ENCODE results near the gene KLK12. TPM values are rescaled to one million over a fixed set of nuclear protein-coding genes. Genes with fewer than 3 reads are reported as not detected.
"Not testable (repeated sequence)": the region's sequence is repeated elsewhere in the genome, so short reads cannot be mapped to it uniquely, and the experiment has no call there.

Gene KLK12
- total RNA-seq, 1 donor from 2014 or later: not detected

GRCh38 chr19:50992666-50993035 is 42.2 kb downstream of the KLK12 start:
- no peak for TF ChIP-seq CTCF (conservative IDR thresholded peaks at IDR 0.05; ENCODE audit: low read depth, low read length)
- no peak for DNase-seq (ENCODE audit: low read depth)
- no peak overlapping the region for H3K4me3 ChIP-seq (ENCODE audit: low read depth, low read length)

DNA sequence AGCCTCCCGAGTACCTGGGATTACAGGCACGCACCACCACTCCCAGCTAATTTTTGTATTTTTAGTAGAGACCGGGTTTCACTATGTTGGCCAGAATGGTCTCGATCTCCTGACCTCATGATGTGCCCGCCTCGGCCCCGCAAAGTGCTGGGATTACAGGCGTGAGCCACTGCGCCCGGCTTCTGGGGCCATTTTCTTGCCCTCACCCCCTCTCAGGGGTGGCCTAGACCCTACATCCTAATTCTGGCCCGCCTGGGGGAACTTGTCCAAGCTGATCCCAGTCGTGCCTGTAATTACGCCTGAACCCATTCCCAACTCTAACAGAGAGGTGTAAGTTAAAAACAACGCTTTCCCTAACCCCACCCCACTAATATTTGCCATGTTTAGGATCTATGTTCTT is 50.4 kb downstream of the KLK12 start:
- H3K4me3 ChIP-seq (ENCODE audit: low read depth, low read length); DNase-seq (ENCODE audit: low read depth): not testable (repeated sequence)

- no peak for DNase-seq (ENCODE audit: low read depth)
- H3K4me3 ChIP-seq (ENCODE audit: low read depth, low read length): no peak within 1 kb of the TSS
- no peak for TF ChIP-seq CTCF (conservative IDR thresholded peaks at IDR 0.05; ENCODE audit: low read depth, low read length)
These were observed 51.0 kb downstream of the KLK12 start, which contains the start of gene KLK7 for GRCh38 chr19:50983625-50984292. Gene KLK7, minus strand, starts transcription at chr19:50983917. Its CDS starts 1,518 bp downstream, at chr19:50982399.

GRCh38 chr19:50982186-50982585 is 52.6 kb downstream of the KLK12 start:
- no peak overlapping the region for H3K4me3 ChIP-seq (ENCODE audit: low read depth, low read length)
- TF ChIP-seq CTCF (conservative IDR thresholded peaks at IDR 0.05; ENCODE audit: low read depth, low read length): no peak
- no peak for DNase-seq (ENCODE audit: low read depth)

DNA sequence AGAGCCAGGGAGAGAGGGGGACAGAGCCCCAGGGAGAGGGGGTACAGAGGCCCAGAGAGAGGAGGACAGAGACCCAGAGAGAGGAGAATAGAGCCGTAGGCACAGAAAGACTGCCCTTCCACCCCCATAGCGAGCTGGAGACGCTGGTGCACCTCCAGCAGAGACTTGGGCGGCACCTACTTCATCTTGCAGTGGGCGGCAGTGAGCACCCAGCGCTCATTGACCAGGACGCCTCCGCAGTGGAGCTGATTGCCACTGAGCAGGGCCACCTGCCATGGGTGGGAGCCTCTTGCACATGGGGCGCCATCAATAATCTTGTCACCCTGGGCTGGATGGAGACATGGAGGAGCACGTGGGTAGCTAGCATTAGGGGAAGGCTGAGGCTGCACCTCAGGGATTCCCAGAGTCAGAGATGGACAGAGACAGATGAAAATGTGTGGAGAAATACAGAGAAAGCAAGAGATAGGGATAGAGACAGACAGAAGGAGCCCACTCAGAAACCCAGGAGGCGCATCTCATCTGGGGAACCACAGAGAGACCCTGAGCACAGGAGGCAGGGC is 53.1 kb downstream of the KLK12 start:
- no peak for DNase-seq (ENCODE audit: low read depth)
- H3K4me3 ChIP-seq (ENCODE audit: low read depth, low read length): no peak overlapping the region
- no peak for TF ChIP-seq CTCF (conservative IDR thresholded peaks at IDR 0.05; ENCODE audit: low read depth, low read length)

- no peak overlapping the region for H3K4me3 ChIP-seq (ENCODE audit: low read depth, low read length)
- TF ChIP-seq CTCF (conservative IDR thresholded peaks at IDR 0.05; ENCODE audit: low read depth, low read length): no peak
These were observed 54.6 kb downstream of the KLK12 start for GRCh38 chr19:50980208-50980607.

DNA sequence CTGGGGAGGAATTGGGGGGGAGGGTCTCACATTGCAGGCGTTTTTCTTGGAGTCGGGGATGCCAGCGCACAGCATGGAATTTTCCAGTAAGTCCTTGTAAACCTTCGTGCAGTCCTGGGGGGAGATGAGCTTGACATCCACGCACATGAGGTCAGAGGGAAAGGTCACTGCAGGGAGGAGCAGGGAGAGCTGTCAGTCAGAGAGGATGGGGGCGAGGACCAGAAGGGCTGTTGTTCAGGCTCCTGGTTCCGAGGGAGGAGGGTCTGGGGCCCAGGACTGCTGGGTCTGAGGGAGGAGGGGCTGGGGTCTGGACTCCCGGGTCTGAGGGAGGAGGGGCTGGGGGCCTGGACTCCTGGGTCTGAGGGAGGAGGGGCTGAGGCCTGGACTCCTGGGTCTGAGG is 55.0 kb downstream of the KLK12 start:
- H3K4me3 ChIP-seq (ENCODE audit: low read depth, low read length): no peak overlapping the region
- no peak for TF ChIP-seq CTCF (conservative IDR thresholded peaks at IDR 0.05; ENCODE audit: low read depth, low read length)
- DNase-seq (ENCODE audit: low read depth): no peak

More at GRCh38 chr19:50980208-50980607, 54.6 kb downstream of the KLK12 start:
- DNase-seq (ENCODE audit: low read depth): no peak

Other genes starting within 250 kb of the KLK12 start
- gene ACP4, start 244.6 kb downstream of the KLK12 start, total RNA-seq: not detected in 2 replicates
- 5.0 TPM in 1 of 2 replicates, not detected in the other for gene KLK1, start 211.2 kb downstream of the KLK12 start, total RNA-seq
- gene KLK15, start 201.4 kb downstream of the KLK12 start, total RNA-seq: not detected in 2 replicates
- not detected in 2 replicates for gene KLK3, start 180.1 kb downstream of the KLK12 start, total RNA-seq
- gene KLK2, start 161.6 kb downstream of the KLK12 start, total RNA-seq: not detected in 2 replicates
- not detected in 2 replicates for gene KLK4, start 123.6 kb downstream of the KLK12 start, total RNA-seq
- gene KLK5, start 82.0 kb downstream of the KLK12 start, total RNA-seq: 8.1 and 16.4 TPM in 2 replicates
- 32.2 and 65.8 TPM in 2 replicates for gene KLK6, start 65.4 kb downstream of the KLK12 start, total RNA-seq
- gene KLK7, start 51.1 kb downstream of the KLK12 start, total RNA-seq: 9.3 and 24.8 TPM in 2 replicates
- 3.6 and 9.1 TPM in 2 replicates for gene KLK8, start 33.4 kb downstream of the KLK12 start, total RNA-seq
- gene KLK10, start 15.3 kb downstream of the KLK12 start, total RNA-seq: 2.8 and 10.1 TPM in 2 replicates
- gene KLK11, start 8.4 kb downstream of the KLK12 start, total RNA-seq: not detected in 2 replicates
- not detected in 2 replicates for gene KLK13, start 30.1 kb upstream of the KLK12 start, total RNA-seq
- gene KLK14, start 47.9 kb upstream of the KLK12 start, total RNA-seq: 0.17 TPM in 1 of 2 replicates, not detected in the other
- 12.5 and 21.5 TPM in 2 replicates for gene CTU1, start 73.4 kb upstream of the KLK12 start, total RNA-seq
- not detected in 2 replicates for gene SIGLEC9, start 89.9 kb upstream of the KLK12 start, total RNA-seq
- not detected in 2 replicates for gene SIGLEC7, start 107.3 kb upstream of the KLK12 start, total RNA-seq
- not detected in 2 replicates for gene CD33, start 190.1 kb upstream of the KLK12 start, total RNA-seq
- gene SIGLECL1, start 216.1 kb upstream of the KLK12 start, total RNA-seq: not detected in 2 replicates

All from epithelial cell of proximal tubule (primary cell).